GM21447 (cell line): Measurements from ENCODE around the gene SKAP1.
"Not testable (repeated sequence)": the region's sequence is repeated elsewhere in the genome, so short reads cannot be mapped to it uniquely, and the experiment has no call there.

ENCODE experiments used
- ATAC-seq: cut with Tn5 transposase; IDR thresholded peaks from one replicate; pipeline ENCODE4 v1.9.1; 2021; ENCODE audit not compliant: unreplicated experiment

The SKAP1 gene

DNA sequence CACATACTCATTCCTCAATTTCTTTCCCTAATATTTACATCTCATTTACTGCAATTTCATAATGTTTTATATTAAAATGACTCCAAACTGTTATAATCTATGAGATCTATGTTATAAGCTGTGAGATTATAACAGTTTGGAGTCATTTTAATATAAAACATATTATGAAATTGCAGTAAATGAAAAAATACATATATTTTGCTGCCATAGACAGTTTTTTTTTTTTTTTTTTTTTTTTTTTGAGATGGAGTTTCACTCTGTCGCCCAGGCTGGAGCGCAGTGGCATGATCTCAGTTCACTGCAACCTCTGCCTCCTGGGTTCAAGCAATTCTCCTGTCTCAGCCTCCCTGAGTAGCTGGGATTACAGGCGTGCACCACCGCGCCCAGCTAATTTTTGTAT is 180.0 kb downstream of the SKAP1 start:
- ATAC-seq: not testable (repeated sequence)

DNA sequence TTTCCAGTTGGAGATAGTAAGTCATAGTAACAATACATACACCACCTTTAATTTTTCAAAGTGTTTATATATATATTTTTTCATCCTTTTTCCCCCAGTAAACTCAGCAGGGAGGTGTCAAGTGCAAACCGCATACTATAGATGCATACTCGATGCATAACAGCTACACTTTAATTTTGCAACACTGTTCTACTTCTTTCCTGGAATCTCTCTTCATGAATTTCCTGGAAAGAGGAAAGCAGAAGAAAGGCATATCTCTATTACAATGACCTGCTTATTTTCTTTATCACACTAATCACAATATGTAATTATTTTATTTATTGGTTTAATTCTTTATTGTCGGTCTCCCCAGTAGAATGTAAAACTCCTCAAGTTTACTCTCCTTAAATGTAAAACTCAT is 182.4 kb downstream of the SKAP1 start:
- ATAC-seq: no peak

DNA sequence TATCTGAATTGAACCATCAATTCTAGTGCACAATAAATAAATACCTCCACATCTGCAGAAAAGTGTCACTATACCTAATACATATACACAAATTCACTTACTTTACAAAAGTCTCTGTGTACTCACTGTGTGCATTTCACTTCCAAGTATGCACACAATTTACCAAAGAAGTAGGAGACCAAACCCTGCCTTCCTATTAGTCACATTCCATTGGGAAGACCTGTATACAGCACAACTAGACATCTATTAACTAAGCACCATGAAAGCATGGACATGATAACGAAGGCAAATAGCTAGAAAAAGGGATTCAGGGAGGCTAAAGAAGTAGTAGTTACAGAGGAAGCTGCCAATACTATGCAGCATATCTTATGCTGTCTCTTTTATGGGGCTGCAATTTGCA is 183.0 kb downstream of the SKAP1 start:
- no peak for ATAC-seq

DNA sequence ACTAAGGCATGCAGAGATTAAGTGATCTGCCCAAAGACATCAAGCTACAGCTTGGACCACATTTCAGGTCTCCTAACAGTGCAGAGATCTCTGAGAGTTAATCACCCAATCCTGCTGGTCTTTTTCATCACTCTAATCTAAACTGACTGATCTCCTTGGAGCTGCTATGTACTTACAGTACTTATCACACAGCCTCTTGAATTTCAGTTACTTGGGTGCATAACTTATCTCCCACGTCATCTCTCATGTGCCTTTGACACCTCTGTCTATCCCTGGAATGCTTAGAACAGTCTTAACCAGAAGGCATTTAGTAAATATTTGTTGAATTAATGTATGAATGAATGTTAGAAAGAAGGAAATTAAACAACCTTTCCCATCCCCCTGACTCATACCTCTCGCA is 183.4 kb downstream of the SKAP1 start:
- ATAC-seq: no peak

DNA sequence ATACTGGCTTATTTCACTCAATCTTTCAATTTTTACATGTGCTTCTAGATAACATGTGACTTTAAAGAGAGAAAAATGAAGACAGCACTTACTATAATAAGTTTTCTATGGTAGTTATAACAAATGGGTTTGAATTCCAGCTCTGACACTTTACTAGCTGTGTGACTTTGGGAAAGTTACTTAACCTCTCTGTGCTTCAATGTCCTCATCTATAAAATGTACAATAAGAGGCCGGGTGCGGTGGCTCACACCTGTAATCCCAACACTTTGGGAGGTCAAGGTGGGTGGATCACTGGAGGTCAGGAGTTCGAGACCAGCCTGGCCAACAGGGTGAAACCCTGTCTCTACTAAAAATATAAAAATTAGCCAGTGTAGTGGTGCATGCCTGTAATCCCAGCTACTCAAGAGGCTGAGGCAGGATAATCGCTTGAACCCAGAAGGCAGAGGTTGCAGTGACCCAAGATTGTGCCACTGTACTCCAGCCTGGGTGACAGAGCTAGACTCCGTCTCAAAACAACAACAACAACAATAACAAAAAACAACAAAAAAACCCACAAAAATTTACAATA is 184.5 kb downstream of the SKAP1 start:
- not testable (repeated sequence) for ATAC-seq

DNA sequence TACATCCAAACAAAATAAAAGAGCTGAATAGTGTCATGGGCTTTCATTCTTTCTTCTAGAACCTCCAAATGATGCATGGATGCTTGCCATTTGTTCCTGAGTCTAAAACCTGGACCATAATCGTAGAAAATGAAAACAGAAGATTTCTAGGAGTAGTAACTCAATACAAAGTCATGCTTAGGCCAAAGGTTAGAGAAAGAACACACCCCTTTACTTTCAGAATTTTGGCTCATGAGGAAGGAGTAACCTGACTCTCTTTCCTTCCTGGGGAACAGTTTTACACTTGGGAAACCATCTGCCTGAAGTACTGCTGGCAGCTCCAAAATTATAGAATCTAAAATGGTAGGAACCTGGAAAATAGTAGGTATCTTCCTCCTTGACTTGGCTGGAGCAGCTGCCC is 185.2 kb downstream of the SKAP1 start:
- ATAC-seq: no peak

DNA sequence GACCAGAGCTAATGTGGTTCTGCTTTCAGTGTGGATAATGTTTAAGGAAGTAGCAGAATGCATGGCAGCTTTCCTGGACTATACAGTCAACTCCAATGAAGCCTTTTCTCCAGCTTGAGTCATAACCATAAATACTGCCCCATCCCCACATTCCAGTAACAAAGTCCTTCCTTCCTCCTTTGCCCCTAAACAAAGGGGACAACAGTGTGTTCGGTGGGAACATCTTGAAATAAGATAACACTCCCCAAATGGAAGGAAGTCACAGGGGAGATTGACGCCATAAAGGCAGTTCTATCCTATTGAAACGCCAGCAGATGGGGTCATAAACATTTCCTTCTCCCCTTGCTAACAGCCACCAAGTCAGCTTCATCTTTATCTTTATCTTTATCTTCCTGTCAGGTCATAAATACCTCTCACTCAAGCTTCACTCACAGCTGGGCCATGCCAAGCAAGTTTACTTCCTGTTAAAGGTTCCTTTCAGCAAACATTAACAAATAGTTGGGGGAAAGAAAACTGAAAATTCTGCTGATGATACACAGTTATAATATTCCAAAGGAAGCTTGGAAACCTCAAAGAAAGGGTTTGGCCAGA is 185.8 kb downstream of the SKAP1 start:
- ATAC-seq: no peak

DNA sequence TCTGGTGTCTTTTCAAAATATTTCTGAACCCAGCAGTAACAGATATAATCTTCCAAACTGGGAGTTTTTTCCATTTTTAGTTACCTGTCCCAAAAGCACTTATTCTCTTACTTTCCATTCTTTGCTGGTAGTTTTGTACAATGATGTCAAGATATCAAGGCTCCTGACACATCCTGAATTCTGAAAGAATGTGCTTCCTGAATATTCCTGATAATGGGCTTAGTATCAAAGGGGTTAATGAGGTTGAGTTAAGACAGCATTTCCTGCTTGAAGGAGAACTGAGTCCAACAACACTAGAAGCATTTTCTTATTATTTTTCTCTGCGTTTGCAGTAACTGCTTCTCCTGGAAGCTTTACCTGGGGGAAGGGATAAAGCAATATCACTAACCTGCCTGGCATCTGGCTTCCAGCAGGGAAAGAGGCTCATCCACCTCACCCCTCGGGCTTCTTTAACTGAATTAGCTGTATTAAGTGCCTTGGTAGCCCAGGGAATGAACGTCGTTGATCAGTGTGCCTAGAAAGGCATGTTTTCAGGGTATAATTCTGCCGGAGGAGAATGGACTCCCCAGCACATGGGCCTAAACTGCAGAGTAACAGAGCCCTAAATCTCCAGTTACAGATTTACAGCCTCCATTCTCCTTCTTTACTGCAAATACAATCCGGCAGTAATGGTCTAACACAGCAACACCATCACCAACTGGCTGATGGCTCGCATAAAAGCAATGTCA is 188.1 kb downstream of the SKAP1 start:
- ATAC-seq: no peak

DNA sequence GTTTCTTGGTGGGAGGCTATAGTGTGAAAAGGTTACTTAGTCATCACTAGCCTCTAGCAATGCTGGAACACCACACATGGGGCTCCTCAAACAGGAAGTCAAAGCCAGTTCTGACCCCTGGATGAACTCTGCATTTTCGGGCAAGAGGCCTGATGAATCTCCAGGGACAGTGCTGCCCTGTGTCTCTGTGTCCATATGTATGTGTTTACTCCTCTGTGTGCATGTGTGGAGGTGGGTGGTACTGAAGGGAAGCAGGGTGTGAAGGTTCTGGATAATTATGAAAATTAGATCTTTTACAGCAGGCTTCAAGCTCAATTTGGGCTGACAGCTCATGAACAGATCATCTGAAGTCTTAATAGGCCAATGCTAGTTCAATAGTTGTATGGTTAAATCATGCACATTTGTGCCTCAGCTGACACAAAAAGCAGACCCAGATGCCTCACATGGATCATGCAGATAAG is 188.9 kb downstream of the SKAP1 start:
- ATAC-seq: peak; percentile 92

DNA sequence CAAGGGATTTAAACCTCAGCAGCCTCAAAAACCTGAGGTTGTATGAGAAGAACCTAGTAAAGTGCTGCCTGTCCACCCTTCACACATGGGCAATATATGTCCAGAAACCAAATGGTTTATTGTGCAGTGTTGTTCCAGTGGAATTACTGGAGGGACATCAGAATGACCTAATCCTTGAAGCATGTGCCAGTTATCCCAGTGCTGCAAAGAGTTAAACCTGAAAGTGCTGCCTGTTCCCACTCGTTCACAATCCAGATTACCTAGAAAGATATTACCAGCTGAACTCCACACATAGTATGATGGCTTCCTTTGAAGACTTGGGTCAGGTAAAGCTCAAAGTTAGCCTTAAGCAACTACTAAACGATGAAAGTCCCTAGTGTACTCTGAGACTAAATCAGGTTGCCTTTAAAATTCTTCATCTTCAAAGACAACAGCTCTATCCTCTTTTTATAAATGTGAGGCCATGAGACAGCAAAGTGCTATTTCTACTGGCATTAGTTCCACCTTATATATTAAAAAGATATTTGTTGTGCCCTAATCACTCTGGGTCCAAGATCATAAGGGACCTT is 189.4 kb downstream of the SKAP1 start:
- no peak for ATAC-seq

DNA sequence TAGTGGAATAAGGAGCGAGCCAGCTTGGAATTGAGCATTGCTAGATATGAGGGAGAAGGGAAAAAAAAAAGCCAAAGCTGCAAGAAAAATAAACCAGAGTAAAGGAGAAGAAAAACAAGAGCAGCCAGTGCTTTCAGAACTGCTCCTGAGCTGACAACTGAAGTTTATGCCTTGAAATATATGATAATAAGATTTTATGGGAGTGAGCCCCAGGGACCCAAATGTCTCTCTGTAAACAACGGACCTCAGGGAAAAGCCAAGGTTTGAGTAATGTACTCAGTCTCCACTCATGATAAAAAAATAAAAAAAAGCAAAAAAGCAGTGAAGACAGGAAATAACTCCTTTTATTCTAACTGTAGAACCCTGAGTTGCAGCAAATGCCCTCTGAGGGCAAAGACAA is 189.9 kb downstream of the SKAP1 start:
- no peak for ATAC-seq

DNA sequence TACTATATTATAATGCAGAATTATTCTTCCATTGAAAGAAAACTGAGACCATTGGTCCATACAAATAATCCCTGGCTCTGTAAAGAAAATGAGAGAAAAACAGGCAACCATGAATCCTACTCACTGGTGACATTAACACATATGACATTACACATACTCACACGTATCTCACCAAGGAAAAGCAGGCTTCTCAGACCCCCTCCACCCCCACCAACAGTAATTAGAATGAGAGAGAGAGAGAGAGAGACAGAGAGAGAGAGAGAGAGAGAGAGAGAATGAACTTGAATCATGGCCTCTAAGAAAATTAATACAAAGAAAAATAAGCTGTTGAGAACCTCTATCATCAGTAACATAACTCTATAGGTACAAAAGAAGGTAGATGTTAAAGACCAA is 190.4 kb downstream of the SKAP1 start:
- no peak for ATAC-seq

DNA sequence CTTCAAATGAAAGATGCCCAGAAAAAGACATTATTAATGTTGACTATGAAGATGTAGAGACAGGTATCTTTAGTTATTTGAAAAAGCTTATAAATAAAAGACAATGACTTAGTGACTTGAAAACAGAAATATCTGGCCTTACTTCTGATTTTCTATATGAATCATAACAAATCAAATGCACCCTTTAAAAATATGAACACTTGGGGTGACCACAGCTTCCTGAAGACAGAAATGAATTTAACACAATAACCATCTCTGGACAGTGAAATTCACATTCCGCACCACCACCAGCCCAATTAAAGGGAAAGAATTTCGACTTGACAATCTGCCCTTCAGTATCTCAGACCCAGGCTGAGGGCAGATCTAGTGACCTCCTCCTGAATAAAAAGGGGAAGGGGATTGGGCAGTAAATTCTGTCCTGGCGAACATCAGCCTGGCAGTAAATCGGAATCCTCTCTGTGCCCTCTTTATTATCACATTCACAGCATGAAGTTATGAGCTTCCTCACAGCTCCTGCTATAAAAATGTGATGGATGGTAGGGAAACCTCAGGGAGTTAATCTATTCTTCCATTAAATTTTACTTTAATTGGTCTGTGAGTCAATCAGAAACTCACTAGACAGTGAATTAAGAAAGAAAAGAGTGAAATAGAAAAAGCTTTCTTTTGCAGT is 190.9 kb downstream of the SKAP1 start:
- ATAC-seq: no peak

DNA sequence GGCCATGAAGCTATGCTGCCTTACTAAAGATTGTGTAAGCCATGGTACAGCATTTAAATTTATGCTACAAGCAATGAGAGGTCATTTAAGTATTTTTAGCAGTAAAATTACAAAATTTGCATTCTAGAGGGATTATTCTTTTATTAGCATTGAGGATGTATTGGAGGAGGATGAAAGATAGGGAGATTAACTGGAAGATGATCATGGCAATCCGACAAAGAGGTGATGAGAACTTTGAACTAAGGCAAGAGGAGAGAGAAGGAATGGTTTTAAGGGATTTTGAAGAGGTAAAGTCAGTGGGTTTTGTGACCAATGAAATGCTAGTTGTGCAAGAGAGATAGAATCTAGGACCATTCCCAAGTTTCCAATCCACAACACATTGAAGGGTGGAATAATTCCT is 192.6 kb downstream of the SKAP1 start:
- ATAC-seq: no peak

DNA sequence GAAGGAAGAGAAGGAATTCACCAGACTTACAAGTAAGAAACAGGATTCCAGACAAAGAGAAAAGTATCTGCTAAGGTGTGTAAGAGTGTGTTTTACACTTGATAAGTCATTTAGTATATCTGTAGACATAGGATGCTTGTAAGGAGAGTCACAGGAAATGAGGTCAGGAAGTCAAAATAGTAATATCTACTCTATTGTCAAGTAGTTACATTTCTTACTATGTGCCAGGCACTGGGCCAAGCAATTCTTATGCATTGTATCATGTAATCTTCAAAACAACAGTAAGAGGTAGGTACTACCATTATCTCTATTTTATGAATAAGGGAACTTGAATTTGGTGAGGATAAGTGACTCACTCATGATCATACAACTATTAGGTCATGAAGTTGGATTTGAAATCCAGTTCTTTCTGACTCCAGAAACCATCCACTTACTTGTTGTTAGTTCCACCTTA is 193.3 kb downstream of the SKAP1 start:
- no peak for ATAC-seq

DNA sequence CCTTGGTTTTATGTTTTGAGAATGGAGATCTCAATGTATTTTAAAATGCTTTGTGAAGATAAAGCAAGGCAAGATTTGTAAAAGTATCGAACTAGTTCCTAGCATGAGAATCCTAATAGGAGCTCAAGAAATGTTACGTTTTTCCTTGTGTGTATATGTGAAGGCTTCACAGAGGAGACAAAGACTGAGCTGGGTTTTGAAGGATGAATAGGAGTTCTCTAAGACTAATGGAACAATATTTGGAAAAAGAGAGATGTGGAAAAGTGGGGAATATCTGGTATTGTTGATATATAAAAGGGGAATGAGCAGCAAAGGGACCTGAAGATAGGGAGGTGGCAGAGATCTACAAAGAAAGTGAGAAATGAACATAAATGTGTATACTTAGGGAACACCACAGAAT is 195.1 kb downstream of the SKAP1 start:
- no peak for ATAC-seq

DNA sequence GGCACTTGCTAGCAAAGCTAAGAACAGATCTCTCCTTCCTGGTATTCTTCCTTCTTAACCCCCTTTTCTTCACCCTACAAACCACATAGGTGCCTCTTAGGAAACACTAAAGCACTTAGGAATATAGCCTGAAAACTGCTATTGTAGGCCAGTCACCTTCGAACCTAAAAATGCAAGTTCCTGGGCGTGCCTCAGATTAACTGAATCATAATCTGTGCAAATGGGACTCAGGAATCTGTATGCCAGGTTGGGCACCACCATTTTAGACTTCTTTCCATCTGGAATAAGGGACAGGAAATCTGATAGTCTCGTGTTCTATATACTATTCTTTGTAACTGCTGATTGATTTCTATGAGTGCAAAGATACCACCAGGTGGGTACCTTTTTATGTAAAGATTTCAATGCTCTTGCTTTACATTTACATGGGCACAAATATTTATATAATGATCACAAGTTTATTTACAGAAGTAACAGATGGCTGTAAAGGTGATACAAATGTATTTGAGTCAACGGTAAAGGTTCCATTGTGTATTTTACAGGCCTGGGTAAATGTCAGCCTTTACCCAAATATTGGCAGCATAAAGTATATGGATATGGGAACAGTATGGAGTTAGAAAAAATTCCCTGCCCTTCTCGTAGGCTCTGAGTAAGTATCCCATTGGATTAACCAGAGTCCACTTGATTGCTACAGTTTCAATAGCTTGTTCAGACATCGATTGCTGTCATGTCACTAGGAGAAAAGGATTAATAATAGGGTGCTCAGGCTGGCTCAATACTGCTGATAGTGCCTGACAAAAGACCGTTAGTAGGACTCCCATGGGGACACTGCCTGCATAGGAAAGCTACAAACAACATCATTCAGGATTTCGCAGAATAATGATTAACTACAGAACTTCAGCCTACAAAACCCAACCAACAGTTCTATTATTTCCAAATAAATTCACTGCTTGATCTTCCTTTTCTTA is 197.7 kb downstream of the SKAP1 start:
- no peak for ATAC-seq

DNA sequence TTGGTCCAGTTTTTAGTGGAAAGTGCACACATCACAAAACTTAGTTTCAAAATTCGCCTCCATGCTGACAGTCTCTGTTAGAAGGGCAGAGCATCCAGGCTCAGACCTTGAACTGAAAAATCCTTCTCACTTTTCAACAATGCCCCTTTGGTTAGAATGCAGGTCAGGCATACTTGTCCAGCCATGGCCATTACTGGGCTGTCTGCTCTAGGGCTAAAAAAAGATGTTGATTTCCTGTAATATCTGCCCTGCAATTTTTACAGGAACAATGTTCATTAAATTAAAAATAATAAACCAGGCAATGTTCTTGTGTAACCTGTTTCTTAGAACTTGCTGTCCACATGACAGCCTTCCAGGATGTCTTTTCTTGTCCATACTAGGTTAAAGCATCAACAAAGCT is 200.1 kb downstream of the SKAP1 start:
- ATAC-seq: no peak

DNA sequence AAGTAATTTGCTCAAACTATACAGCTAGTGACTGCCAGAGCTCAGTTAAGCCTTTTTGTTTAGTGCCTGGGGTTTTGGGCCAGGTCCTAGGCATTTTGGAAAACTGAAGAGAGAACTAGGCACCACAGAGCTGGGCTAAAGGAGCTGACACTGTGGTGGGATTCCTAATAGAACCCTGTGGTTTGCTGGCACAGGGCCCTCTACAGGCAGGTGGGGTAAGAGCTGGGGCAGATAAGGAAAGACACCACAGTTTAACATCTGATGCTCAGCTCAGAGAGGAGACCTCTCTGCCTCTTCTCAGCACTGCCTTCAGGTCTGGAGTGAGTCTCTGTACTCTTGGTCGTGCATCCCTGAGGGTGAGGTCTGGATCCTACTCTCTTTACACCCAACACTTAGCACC is 201.3 kb downstream of the SKAP1 start:
- no peak for ATAC-seq
